ENCODE data around the gene KDM7A.
"Not testable (repeated sequence)": the region's sequence is repeated elsewhere in the genome, so short reads cannot be mapped to it uniquely, and the experiment has no call there.

KDM7A gene

DNA sequence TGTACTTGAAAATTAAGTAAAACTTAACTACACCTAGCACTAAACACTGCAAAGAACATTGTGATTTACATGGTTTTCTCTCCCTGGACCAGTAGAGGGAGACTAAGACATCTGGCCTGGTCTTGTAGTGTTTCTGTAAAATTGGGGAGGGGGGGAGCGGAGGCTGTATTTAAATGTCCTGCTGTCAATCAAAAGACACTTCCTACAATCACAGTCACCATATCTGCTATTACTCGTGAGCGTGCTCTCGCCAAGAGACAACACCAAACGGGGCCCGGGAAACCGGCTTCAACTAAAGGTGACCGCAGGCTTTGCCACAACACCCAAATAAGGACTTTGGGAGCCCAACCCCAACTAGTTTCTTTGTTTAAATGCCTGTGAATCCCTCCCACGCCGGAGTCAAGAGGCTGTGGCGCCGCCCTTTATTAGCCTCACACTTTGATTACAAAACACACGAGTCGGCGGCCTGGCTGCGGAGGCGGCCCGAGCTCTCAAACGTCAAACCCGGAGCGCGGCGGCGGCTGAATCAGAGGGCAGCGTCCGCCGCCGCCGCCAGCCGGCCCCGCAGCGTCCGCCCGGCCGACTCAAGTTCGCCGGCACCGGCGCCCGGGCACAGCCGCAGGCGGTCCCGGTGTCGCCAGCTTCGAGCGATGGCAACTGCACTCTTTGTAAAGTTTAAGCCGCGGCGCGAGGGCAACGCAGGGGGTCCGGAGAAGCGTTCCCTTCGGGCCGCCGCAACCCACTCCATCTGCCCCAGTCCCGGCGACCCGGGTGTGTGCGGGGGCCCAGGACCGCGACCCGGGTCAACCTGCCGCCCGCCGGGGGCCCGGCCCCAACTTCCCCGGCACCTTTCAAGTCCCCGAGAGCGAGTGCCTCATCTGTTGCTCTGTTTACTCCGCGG, 1.3 kb downstream of the KDM7A start:
- peak overlapping the region; percentile 56 for H3K4me3 ChIP-seq (ENCODE audit: low read length)
- peak; percentile 99 for DNase-seq (ENCODE audit: low read depth)
- TF ChIP-seq, protein P1, sequence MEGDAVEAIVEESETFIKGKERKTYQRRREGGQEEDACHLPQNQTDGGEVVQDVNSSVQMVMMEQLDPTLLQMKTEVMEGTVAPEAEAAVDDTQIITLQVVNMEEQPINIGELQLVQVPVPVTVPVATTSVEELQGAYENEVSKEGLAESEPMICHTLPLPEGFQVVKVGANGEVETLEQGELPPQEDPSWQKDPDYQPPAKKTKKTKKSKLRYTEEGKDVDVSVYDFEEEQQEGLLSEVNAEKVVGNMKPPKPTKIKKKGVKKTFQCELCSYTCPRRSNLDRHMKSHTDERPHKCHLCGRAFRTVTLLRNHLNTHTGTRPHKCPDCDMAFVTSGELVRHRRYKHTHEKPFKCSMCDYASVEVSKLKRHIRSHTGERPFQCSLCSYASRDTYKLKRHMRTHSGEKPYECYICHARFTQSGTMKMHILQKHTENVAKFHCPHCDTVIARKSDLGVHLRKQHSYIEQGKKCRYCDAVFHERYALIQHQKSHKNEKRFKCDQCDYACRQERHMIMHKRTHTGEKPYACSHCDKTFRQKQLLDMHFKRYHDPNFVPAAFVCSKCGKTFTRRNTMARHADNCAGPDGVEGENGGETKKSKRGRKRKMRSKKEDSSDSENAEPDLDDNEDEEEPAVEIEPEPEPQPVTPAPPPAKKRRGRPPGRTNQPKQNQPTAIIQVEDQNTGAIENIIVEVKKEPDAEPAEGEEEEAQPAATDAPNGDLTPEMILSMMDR (IDR thresholded peaks at IDR 0.05; ENCODE audit: insufficient read depth, low read depth, low read length, missing control alignments), result peak; percentile 86

DNA sequence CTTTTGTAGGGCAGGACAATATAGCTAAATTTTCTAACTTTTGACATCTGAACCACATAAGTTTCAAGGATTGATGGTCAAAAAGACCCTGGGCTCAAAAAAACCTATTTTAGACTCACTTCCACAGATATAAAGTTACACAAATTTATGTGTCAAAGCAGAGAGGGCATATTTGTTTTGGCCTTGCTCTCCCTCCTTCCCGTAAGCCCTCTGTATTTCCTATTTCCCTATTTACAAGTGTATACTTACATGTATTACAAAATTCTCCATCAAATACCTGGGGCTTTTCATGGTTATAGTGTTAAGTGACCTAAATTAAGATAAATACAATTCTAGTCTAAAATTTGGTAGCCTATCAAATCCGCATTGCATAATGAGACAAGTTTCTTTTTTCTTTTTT, 2.6 kb downstream of the KDM7A start:
- DNase-seq (ENCODE audit: low read depth), result no peak
- no peak overlapping the region for H3K4me3 ChIP-seq (ENCODE audit: low read length)
- TF ChIP-seq, protein P1 (IDR thresholded peaks at IDR 0.05; ENCODE audit: insufficient read depth, low read depth, low read length, missing control alignments), result no peak

DNA sequence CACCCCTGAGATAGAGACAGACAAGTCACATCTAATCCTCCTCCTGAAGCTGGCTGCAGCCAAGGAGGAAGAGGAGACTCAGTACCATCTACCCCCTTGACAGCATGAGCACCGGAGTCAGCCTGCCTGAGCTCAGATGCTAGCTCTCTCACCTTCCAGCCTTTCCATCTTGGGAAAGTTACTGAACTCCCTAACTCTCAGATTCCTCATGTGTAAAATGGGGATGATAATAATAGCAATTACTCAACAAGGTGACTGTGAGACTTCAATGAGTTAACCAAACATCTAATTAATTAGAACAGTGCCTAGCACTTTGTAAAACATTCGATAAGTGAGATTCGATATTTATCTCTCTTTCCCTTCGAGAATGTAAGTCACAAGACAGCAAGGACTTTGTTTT, 6.4 kb downstream of the KDM7A start:
- no peak for DNase-seq (ENCODE audit: low read depth)
- TF ChIP-seq, protein P1 (IDR thresholded peaks at IDR 0.05; ENCODE audit: insufficient read depth, low read depth, low read length, missing control alignments), result no peak

DNA sequence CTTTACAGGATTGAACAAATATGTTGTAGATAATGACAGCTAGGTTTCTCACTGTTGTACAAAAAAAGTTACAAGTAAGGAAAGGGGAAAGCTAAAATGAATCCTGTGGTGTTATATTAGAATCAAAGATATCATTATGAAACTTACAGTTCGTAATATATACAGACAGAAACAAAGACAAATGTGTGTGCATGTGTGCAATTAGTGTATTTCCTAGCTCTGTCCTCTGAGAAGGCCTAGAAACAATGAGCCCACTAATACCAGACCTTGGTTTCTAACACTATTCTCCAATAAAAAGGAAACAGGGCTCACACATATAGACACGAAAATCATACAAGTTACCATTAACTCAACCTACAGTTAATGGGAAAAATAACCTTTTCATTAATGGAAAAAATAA, 8.0 kb downstream of the KDM7A start:
- no peak overlapping the region for H3K4me3 ChIP-seq (ENCODE audit: low read length)
- TF ChIP-seq, protein P1 (IDR thresholded peaks at IDR 0.05; ENCODE audit: insufficient read depth, low read depth, low read length, missing control alignments), result no peak
- DNase-seq (ENCODE audit: low read depth), result no peak

More for the DNA sequence above, 6.4 kb downstream of the KDM7A start:
- H3K4me3 ChIP-seq (ENCODE audit: low read length), result no peak overlapping the region

DNA sequence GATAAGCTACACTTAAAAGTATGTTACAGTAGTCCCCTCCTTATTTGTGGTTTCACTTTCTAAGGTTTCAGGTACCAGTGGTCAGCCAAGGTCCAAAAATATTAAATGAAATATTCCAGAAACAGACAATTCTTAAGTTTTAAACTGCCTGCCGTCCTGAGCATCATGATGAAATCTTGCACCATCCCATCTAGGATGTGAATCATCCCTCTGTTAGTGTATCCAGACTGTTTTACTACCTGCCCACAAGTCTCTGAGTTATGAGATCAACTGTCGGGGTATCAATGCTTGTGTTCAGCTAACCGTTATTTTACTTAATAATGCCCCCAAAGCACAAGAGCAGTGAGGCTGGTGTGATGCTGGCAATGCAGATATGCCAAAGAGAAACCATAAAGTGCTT, 11.4 kb downstream of the KDM7A start:
- H3K4me3 ChIP-seq (ENCODE audit: low read length), result no peak overlapping the region
- DNase-seq (ENCODE audit: low read depth), result peak; percentile 85

DNA sequence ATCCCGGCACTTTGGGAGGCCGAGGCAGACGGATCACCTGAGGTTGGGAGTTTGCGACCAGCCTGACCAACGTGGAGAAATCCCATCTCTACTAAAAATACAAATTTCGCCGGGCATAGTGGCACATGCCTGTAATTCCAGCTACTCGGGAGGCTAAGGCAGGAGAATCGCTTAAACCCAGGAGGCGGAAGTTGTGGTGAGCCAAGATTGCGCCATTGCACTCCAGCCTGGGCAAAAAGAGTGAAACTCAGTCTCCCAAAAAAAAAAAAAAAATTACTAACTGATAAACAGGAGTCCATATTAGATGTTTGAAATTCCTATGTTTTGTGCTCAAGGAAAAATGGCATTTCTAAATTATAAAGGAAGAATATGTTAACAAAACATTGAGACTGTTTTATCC, 14.7 kb downstream of the KDM7A start:
- DNase-seq (ENCODE audit: low read depth); H3K4me3 ChIP-seq (ENCODE audit: low read length): not testable (repeated sequence)

More for the DNA sequence above, 11.4 kb downstream of the KDM7A start:
- TF ChIP-seq, protein P1 (IDR thresholded peaks at IDR 0.05; ENCODE audit: insufficient read depth, low read depth, low read length, missing control alignments), result no peak

DNA sequence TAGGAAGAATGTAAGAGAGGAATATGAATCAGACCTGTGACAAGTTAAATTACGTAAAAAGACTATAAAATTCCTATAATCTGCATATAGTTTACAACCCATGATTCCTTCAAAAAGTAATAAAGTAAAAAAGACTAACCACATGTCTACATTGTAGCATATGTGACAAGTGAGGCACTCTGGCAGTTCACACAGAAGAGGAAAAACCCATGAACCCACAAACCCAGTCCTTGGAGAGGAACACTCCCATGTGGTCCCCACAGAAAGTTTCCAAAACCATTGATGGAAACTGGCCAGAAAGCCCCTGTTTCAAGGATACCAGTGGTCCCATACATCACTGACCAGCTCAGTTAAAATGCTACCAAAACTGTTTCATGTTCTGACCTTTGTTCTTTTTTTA, 15.7 kb downstream of the KDM7A start:
- H3K4me3 ChIP-seq (ENCODE audit: low read length), result no peak overlapping the region
- DNase-seq (ENCODE audit: low read depth), result no peak
- TF ChIP-seq, protein P1 (IDR thresholded peaks at IDR 0.05; ENCODE audit: insufficient read depth, low read depth, low read length, missing control alignments), result no peak

All from epithelial cell of esophagus (primary cell).